GM18520 (cell line): Measurements from ENCODE around the gene EFCAB6.

ENCODE experiments used
- ATAC-seq: cut with Tn5 transposase; IDR thresholded peaks from one replicate; pipeline ENCODE4 v1.9.1; 2021; ENCODE audit not compliant: unreplicated experiment

Gene EFCAB6

DNA sequence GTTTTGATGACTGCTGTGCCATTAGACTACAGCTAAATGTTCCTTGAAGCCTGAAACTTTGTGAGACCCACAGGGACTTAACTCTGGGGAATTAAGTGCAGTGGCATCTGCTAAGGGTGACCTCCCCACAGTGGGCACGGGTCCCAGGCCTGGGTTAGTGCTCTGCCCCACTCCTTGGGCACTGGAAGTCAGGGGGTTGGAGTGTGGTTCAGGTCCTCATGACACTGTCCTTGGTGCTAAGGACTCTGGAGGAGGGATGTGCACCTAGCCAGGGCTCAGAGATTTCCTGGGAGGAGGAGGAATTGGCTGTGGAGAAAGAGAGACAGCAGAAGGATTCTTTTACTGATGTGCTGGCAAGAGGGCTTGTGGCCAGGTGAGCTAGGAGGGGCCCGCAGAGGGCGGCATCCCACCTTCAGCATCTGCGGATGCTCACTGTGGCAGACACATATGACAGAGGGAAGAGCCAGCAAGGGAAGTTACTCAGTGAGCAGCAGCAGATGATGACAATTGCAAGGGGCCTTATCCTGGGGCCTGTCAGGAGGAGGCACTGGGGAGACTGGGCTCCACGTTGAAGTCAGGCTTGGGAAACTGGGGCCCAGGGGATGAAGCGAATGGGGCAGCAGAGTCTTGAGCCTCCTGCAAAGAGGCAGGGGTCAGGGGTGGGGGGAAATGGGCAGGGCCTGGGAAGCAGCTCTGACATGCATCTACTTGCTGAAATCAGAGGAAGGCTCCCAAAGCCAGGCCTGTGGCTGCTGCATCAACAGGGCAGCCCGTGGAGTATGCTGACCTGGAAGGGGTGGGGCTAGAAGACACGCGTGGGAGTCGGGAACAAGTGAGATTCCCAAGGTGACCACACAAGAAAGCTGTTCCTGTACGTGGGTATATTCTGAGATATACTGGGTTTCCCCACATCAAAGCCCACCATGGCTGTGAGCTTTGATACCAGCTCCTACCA lies 256.3 kb downstream of the EFCAB6 start:
- ATAC-seq = no peak

DNA sequence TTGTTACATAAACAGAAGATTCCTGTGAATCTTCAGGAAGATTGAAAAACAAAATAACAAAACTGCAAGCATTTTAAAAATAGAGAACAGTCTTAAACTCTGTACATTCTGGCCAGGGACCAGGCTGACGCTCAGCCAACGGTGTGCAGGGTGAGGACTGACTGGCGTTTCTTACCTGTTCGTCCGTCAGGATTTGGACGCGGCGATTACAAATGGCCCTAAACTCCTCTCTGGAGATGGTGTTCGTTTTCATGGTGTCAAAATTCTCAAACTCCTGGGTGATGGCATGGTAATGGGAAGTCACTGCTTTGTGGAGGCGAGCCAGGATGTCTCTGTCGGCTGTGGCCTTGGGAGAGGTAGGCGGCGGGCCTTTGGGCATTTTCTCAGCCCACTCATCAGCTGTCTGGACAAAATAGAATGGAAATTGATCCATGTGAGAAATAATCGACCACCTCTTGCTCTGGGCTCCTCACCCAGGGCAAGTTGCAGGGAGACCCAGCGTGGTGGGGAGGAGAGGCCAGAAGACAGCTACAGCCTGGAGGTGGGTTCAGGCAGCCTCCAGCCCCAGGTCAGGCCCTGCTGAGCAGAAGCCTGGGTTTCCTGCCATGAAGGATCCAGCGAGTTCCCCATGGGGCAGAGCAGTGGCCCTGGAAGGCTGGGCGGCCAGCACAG lies 257.3 kb downstream of the EFCAB6 start:
- no peak for ATAC-seq

DNA sequence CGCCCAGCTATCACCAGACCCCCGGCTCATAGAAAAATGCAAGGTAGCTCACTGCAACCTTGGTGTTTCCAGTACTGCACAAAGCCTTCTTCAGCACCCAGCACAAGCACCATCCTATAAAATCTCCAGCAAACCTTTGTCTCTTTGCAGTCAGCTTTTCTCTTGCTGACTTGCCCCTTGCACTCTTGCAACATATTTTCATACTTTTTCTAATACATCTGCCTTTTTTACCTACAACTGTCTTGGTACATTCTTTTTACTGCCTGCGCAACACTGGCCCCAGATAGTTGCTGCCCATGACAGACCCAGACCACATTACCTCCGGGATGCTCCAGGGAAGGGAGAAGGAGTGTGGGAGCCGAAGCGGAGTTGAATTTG lies 257.9 kb downstream of the EFCAB6 start:
- ATAC-seq = no peak

DNA sequence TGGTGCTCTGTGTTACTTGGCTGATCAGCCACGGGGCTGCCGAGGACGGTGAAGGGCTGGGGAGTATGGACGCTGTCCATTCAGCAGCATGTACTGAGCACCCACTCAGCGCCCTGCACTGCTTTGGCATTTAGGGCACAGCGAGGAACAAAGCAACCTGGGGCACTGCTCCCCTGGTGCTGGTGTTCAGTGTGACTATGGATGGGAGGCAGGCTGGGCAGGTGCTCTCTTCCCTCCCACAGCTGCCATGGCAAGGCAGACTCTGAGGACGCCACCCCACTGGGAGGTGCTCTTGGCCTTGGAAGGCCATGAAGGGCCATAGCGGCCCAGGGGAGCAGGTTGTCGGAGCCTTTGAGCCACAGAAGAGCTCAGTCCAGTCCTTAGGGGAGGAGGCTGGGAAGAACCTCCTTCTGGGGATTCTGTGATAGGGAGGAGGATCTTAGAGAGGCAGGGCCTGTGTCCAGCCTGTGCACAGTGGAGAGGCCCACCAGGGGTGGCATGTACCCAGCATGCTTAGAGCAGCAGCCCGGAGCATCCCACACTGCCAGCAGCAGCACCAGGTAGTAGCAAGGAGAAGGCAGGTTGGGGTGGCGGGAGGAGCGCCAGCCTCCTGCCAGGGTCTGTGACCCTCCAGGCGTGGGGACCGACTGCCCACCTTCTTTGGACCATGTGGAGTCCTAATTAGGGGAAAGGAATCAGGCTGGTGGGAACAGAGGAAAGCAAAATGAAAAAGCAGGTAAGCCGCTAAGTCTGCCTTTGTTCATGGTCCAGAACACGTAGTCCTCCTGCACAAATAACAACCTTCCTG lies 258.4 kb downstream of the EFCAB6 start:
- ATAC-seq = no peak

DNA sequence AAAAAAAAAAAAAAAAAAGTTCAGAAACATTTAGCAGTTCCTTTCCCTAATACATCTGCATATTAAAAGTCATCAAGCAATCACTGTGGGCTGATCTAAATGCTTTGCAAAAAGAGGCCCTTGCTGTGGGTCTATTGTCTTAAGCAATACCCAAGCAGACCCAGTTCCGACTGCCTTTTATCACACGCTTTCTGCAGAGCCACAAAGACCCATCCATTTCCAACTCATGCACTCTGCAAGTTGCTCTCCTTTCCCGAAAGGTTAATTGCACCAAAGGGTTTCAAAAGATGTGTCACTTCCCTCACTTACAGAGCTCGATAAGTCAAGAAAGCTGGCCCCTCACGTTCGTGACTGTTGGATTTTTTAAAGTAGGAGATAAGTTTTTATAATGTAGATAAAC lies 261.4 kb downstream of the EFCAB6 start:
- ATAC-seq = no peak

DNA sequence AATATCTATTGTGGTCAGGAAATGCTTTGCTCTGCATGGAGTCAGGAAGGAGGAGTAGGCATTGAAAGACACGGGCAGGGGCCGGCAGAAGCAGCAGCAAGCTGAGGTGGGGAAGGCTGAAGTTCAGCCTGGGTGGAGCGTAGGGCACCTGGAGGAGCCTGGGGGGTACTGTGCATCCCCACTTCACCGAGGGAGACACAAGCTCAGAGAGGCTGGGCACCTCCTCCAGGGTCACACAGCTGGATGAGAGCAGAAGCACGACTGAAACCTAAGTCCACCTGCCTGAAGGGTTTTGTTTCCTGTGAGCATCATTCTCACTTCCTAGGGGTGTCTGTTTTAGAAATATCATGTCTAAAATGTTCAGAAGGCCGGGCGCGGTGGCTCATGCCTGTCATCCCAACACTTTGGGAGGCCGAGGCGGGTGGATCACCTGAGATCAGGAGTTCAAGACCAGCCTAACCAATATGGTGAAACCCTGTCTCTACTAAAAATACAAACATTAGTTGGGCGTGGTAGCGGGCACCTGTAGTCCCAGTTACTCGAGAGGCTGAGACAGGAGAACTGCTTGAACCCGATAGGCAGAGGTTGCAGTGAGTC lies 262.0 kb downstream of the EFCAB6 start:
- ATAC-seq = no peak

DNA sequence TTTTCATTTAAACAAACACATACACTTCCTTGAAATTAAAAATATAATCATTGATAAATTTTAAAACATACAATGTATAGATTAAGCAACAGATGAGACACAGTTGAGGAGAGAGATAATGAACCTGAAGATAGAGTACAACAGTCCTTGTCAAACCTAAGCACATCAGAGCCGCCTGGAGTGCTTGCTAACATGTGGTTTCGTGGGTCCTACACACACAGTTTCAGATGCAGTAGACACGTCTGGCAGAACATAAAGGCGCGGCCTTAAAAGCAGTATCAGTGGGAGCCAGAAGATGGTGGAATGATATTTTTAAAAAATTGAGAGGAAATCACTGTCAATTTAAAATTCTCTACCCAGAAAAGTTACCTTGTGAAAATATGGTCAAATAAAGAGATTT lies 265.9 kb downstream of the EFCAB6 start:
- ATAC-seq = no peak

DNA sequence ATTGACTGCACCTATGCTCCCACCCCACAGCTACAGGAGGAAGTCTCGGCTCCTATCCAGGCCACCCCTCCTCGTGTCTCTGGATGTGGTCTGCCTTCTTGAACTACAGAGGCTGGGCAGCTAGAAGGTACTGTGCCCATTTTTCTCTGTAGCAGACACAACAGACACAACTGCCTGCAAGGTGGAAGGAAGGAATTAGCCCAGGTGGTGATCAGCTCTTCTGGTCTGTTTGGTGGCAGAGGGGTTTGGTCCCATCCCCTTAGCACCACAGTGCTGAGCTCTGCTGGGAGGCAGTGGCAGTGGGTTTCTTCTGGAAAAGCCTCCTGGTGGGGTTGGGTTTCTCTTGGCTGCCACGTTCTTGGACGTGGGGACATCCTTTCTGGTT lies 267.8 kb downstream of the EFCAB6 start:
- ATAC-seq = no peak

DNA sequence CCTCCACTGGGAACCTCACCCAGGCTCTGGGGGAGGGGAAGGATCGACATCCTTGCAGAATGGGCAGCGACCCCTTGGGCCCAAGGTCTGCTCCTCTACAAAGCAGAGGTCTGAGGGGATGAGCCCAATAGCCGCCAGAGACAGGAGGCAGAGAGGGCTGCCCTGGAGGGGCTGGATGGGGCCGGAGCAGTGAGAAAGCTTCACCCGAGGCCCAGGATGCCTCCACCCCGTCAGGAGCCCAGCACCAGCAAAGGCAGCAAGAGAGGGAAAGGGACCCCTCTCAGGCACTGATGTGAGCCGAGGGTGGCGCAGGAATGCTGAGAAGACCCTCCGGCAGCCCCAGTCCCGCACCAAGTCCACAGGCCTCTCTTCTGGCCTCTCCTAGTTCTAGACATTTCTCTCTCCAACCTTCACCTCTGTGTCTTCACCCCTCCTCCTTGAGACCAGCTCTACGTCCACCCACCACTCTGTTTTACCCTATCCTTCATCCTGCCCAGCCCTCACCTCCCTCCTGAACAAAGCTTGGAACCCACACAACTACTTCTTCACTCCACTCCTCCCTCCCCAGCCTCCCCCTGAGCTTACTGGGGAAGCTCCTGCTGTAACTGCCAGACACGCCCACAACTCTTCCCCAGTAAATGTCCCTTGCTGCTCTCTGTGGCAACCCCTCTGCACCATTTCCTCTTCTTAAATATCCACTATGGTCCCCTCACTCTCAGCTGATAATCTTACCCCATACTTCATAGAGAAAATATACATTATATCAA lies 268.4 kb downstream of the EFCAB6 start:
- no peak for ATAC-seq

DNA sequence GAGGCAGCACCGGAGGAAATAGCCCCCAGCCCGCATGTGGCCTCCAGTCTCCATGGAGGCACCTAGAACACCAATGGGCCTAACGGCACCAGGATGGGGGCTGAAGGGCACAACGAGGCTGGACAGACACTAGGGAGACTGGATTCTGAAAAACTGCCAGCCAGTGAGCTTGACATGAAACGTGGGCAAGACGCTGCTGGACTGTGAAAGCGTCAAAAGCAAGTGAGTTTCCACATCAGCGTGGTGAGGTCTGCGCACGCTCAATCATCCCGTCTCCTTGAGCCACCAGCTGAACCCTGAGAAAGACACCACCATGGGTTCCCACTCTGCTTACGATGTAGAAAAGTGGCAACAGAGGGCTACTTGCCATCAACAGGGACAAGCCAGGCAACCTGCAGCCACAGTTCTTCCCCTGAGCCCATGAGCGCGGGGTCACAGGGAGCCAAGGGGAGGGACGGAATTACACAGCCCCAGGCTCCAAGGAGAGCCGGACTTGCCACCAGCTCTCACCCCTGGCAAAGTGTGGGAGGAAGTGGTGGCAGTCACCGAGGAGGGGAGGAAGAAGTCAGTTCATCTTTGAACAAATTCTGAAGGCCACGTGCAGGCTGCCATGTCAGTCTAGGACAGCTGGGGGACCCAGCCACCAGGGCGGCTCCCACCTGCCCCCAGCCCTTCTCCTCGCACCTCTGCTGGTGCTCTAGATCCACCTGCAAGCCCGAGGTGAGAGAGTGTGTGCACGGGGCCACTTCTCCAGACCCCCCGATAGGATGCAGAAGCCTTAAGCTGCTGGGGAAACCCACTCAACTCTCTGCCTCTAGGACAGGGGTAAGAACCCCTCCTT lies 269.2 kb downstream of the EFCAB6 start:
- ATAC-seq = no peak

DNA sequence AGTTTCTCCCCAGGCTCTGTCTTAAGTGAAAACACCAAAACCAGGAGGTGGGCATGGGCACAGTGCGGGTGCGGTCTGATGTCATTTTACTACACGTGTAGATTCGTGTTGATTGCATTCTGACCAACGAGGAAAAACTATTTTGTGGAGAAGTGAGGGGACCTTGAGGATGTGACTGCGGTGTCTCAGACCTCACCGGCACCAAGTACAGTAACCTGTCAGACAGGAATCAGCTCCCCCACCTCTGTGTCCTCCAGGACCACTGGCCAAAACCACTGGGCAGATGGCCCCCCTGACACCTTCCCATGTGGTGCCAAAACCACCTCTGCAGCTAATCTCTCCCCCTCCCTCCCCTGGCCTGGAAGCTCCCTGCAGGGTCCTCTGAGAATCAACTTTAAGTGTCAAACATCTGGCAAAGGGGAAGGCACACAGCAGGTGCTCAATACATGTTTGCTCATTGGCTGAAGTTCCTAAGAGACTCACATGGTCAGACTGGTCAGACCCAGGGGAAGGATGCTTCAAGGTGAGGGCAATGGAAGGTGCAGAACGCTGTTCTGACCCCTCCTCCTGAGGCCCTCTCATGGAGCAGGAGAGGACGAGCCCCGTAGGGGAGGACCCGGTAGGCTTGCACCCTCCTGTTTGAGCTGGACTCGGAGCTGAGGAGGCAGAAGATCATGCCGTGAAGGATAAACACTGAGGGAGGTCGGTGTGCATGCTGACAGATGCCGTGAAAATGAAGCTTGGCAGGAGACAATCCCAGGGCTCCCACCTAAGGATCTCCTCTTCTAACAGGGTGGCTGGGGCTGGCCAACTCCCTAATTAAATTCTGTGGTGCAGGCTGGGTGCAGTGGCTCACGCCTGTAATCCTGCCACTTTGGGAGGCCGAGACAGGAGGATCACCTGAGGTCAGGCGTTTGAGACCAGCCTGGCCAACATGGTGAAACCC lies 270.4 kb downstream of the EFCAB6 start:
- ATAC-seq = no peak

DNA sequence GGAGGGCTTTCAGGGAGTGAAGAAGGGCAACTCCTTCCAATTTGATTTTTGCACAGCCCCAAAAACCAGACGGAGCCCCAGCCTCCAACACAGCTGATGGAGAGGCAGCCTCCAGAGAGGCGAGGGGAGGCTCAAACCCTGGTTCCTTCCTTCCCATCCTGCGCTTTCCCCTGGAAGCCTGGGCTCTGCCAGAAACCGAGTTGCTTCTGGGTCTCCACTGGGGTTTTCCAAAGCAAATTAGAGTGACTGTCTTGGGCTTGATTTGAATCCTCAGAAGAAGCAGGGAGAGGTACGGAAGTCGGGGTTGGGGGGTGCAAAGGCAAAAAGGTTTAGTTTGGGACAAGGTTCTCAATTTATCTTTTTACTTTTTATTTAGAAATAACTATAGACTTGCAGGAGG lies 271.1 kb downstream of the EFCAB6 start:
- ATAC-seq = no peak

DNA sequence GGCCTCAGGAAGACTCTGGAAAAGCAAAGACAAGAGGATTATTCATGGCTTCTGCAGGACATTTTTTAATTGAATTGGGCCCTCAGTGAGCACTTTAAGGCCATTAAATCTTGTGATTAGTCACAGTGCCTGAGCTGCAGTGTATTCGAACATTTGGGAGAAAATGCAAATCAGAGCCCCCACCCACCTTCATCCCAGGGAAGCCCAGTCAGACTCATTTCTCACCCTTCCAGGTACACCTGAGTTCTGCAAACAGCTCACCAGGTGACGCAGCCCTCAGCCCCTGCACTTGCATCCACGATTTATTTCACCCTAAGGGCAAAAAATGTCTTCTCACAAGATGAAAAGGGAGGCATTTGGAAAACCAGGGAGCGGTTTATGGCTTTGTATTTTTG lies 271.6 kb downstream of the EFCAB6 start:
- no peak for ATAC-seq

DNA sequence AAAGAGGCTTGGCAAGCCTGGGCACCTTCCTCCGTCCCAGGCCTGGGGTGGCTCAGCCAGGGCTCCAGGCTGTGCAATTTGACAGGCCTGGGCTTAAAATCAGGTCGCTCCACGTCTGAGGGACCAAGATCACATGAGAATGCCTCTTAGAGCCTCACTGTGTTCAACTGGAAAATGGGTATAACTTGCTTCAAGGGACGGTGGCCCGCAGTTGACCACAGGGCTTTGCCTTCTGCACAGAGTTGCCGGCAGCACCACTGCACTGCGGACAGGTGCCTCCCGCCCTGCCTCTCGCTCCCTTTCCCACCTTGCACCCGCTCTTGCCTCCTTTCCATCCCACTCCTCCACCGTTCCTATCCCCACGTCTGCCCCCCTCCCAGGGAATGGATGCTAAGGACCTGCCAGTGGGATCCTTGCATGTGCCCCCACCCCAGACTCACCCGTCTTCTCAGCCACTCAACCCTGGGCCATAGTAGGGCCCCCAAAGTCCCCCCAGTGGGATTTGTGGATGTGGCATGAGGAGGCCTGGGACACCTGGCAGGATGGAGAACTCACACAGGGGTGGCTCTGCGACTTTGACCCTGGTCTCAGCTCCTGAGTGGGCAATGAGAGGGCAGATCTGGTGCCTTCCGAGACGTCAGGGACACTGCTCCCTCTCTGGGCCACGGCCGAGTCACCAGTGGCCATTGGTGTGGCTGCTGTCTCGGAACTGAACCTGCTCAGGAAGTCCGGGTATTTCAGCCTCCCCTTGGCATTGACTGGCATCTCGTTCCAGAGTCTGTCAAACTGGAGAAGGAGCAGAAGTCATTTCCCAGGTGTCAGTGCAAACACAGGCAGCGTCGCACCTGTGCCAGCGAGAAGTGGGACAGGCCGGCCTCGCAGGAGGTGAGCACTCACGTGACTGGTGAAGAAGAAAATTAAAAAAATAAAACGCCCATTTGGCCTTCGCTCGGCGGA lies 272.3 kb downstream of the EFCAB6 start:
- ATAC-seq = no peak

DNA sequence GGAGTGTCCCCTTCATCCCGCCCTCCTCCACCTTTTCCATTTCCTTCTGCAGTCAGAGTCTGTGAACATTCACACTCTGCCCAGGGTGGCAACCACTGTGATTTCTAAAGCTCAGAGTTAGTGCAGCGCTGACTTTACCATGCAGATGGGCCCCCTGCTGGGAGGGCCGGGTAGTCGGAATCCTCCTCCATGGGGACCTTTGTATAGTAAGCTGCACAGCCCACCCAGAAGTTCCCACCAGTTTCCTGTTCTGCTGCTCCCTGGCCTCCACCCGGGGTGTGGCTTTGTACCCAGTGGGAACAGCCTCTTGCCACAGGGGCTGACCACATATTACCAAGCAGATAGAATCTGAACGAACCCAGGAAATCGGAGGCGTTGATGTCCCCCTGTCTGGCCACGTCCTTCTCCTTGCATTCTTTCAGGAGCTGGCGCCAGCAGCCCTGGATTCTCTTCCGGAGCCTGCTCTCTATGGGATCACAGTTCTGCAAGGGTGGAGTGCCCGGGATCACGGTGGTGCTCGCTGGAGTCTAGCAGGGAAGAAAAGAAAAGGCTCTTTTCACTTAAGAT lies 275.0 kb downstream of the EFCAB6 start:
- ATAC-seq = no peak

DNA sequence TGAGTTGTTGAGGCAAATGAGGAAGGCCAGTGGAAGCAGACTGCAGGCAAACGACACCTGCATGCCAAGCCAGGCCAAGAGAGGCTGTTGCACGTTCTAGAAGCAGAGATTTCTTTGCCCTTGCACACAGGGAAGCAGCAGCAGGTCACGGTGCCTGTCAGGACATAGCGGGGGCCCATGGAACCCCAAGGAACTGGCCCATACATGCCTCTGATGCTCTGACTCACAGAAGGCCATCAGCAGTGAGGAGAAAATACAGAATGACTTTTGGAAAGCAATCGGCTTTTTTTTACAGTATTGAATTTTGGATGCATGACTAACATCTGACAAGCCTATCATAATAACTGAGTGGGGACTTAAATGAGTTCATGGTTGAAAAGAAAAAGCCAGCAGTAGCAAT lies 276.4 kb downstream of the EFCAB6 start:
- no peak for ATAC-seq

DNA sequence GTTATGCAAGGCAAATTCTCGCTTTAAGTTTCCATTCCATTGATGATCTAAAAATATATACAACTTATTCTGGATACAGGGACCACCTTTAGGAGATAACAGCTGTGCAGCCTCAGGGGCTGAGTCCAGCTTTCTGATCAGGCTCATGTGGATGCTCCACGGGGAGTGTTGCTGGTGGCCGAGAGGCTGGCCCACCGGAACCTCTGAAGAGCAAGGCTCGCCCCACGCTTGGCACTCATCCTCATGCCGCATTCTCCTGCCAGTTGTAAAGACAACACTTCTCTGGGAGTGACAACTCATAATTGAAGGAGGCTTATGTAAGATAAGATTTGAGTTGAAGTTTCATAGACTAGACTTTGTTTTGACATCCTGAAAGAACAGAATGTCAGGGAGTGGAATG lies 276.8 kb downstream of the EFCAB6 start:
- no peak for ATAC-seq
